Testis (tissue), 3 donors: ENCODE measurements around the gene DMD. TPM values are rescaled to one million over a fixed set of nuclear protein-coding genes. Genes with fewer than 3 reads are reported as not detected.

Source experiments
- DNase-seq: peaks from one replicate; pipeline ENCODE4 v3.0.0-alpha.2; 2019
- H3K27ac ChIP-seq, 2 donors: fragments of 200-600 bp; sonication (generic); one replicate each; pipeline ENCODE4 v1.5.1; 2019
- H3K27me3 ChIP-seq: fragments of 200-600 bp; sonication (generic); one replicate; pipeline ENCODE4 v1.5.1; 2019
- H3K36me3 ChIP-seq: fragments of 200-600 bp; sonication (generic); one replicate; pipeline ENCODE4 v1.5.1; 2017; ENCODE audit warnings: low read depth; ENCODE audit errors: missing control alignments
- H3K4me1 ChIP-seq: fragments of 200-600 bp; sonication (generic); one replicate; pipeline ENCODE4 v1.5.1; 2019
- H3K4me3 ChIP-seq, 2 donors: fragments of 200-600 bp; sonication (generic); one replicate each; pipeline ENCODE4 v1.5.1; 2017 to 2019
- H3K9me3 ChIP-seq: fragments of 200-600 bp; sonication (generic); one replicate; pipeline ENCODE4 v1.5.1; 2017
- POLR2A ChIP-seq: fragments of 450-650 bp; IDR thresholded peaks from one replicate; pipeline ENCODE4 v1.6.1; 2017; ENCODE audit warnings: antibody characterized with exemption, mild to moderate bottlenecking, moderate library complexity
- WGBS, 2 donors: methylation state at CpG; one replicate each; pipeline ENCODE4 v1.1.5; 2018; 5-methylcytosine and 5-hydroxymethylcytosine counted together
- intact Hi-C: fragments of 100-400 bp; cut with DNase I; formaldehyde crosslinking; loops from one replicate; pipeline ENCODE4 v1.15.1; 2023; ENCODE audit warnings: low total_unique reads
- polyA plus RNA-seq: library from polyadenylated mRNA; stranded (reverse); fragments of 350-450 nt; fragmentation: Illumina TruSeq; extraction: RNeasy Lipid Tissue Mini Kit (QIAGEN cat#74804); gene quantifications from one replicate; pipeline ENCODE4 v1.2.3, GENCODE V29; 2014; ENCODE audit warnings: low read depth, low replicate concordance; ENCODE audit not compliant: insufficient read depth
- total RNA-seq, 2 donors: library from RNA; depleted of rRNA; stranded (reverse); fragments of >200 nt; gene quantifications; one replicate each; pipeline ENCODE4 v1.2.3, GENCODE V29; 2016
- TF ChIP-seq, protein P1 (sequence below), 3 experiments: fragments of 450-650 bp in 2 of 3; fragments of 200-600 bp in 1 of 3; sonication (generic) in 1 of 3; IDR thresholded peaks; one replicate each; pipeline ENCODE4 v1.5.1; 2016 to 2019; ENCODE audit warnings: antibody characterized with exemption in 3 of 3, mild to moderate bottlenecking in 2 of 3, moderate library complexity in 1 of 3

Gene DMD
- total and polyA plus RNA-seq, 3 donors from 2014 or later: 11.3 to 34.1 (median 24.2) TPM

DNA sequence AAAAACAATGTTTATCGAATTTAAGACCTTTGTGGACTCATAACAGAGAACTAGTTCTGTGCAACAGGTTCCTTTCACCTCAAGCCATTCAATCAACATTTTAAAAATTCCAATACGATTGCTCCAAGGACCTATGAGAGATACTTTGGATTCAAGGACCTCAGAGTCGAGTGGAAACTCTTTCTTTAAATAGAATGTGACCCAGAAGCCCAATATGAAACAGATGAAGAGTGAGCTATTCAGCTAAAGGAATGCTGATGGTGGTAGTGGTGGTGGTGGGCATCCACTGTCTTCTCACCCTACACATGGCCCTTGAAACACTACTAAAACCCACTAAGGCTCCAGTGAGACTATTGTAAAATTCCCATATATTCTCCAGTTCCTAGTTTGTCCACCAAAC, 257.2 kb downstream of the DMD start:
- 73 to 81% methylated on average over 3 of the region's 3 CpGs for WGBS, 2 donors
- no peak overlapping the region for H3K4me3 ChIP-seq
- no peaks in the 10 kb centered on the region for H3K27me3 ChIP-seq
- no peak overlapping the region for H3K27ac ChIP-seq
- no peaks in the 10 kb centered on the region for H3K4me1 ChIP-seq
- TF ChIP-seq POLR2A: no peak
- TF ChIP-seq, protein P1, sequence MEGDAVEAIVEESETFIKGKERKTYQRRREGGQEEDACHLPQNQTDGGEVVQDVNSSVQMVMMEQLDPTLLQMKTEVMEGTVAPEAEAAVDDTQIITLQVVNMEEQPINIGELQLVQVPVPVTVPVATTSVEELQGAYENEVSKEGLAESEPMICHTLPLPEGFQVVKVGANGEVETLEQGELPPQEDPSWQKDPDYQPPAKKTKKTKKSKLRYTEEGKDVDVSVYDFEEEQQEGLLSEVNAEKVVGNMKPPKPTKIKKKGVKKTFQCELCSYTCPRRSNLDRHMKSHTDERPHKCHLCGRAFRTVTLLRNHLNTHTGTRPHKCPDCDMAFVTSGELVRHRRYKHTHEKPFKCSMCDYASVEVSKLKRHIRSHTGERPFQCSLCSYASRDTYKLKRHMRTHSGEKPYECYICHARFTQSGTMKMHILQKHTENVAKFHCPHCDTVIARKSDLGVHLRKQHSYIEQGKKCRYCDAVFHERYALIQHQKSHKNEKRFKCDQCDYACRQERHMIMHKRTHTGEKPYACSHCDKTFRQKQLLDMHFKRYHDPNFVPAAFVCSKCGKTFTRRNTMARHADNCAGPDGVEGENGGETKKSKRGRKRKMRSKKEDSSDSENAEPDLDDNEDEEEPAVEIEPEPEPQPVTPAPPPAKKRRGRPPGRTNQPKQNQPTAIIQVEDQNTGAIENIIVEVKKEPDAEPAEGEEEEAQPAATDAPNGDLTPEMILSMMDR (IDR thresholded peaks at IDR 0.05): no peak
- no peaks in the 10 kb centered on the region for H3K36me3 ChIP-seq
- DNase-seq: no peak
- intact Hi-C loops: no loop called here
- no peaks in the 10 kb centered on the region for H3K9me3 ChIP-seq

DNA sequence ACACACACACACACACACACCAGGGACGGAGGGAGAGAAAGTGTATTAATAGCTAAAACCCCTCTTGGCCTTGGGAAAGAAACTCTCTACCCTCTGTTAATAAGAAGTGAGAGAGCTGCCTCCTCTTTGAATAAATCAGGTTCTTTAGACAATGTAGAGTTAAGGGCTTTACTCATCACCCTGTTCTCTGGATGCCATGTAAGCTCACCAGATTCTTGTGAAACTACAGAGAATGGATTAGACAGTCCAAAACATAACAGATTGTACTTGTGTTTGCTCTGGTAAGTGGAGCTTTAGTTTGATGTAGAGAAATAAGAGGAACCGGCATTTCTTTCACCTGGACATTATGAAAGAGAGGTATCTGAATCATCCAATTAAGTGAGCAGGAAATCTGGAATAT, 263.2 kb downstream of the DMD start:
- H3K27me3 ChIP-seq: no peaks in the 10 kb centered on the region
- DNase-seq: no peak
- H3K4me3 ChIP-seq: no peak overlapping the region
- intact Hi-C loops: no loop called here
- H3K9me3 ChIP-seq: no peaks in the 10 kb centered on the region
- no peaks in the 10 kb centered on the region for H3K36me3 ChIP-seq
- no peak overlapping the region for H3K27ac ChIP-seq
- no peaks in the 10 kb centered on the region for H3K4me1 ChIP-seq
- no peak for TF ChIP-seq POLR2A
- TF ChIP-seq, protein P1 (IDR thresholded peaks at IDR 0.05): no peak
- WGBS, 2 donors: 47 to 60% methylated on average over 2 of the region's 2 CpGs

DNA sequence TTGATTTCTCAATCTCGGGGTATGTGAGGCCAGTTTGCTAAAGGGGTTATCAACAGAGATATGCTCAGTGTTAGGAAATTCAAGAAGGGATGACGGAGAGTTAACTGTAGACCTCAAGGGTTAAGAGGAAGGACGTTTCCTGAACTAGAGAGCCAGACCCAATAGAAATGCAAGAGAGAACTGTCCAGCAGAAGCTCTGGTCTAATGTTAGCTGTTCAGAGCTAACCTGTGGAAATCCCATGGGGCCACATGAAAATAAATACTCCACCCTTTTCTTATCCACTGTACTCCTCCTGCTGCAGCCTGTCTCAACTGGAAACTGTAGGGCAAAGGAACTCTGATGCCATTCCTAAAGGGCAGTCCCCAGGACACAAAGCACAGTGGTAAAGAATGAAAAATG, 274.3 kb downstream of the DMD start:
- intact Hi-C loops: no loop called here
- Histone ChIP-seq H3K36me3 (no peaks in the 10 kb centered on the region), H3K4me1 (no peaks in the 10 kb centered on the region), H3K9me3 (no peaks in the 10 kb centered on the region), H3K27me3 (no peaks in the 10 kb centered on the region), H3K4me3 (no peak overlapping the region), H3K27ac (no peak overlapping the region)
- TF ChIP-seq POLR2A: no peak
- TF ChIP-seq, protein P1 (IDR thresholded peaks at IDR 0.05): no peak
- DNase-seq: no peak
- WGBS, 2 donors: 68 to 90% methylated on average over 3 of the region's 3 CpGs

DNA sequence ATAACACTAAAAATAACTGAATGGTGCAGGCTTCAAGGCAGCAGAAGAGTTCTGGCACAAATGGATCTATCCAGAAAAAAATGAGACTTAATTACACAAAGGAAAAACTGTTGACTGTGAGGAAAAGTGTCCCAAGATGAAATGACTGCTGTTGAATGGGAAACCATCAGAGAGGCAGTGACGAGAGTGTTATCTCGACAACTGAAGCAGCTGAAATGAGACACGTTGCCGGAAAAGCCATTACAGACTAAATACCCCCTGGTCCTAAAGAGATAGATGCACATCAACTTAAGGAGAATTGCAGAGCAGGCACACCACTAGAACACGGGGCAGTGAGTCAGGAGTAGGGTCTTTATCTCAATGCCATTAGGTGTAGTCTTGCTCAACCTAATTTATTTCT, 277.8 kb downstream of the DMD start:
- no peak overlapping the region for H3K4me3 ChIP-seq
- no peak overlapping the region for H3K27ac ChIP-seq
- no peaks in the 10 kb centered on the region for H3K27me3 ChIP-seq
- TF ChIP-seq, protein P1 (IDR thresholded peaks at IDR 0.05): no peak
- no peak for TF ChIP-seq POLR2A
- no peaks in the 10 kb centered on the region for H3K9me3 ChIP-seq
- no peak for DNase-seq
- H3K4me1 ChIP-seq: no peaks in the 10 kb centered on the region
- no peaks in the 10 kb centered on the region for H3K36me3 ChIP-seq
- 65 to 70% methylated on average over 5 of the region's 5 CpGs for WGBS, 2 donors
- intact Hi-C loops: no loop called here

DNA sequence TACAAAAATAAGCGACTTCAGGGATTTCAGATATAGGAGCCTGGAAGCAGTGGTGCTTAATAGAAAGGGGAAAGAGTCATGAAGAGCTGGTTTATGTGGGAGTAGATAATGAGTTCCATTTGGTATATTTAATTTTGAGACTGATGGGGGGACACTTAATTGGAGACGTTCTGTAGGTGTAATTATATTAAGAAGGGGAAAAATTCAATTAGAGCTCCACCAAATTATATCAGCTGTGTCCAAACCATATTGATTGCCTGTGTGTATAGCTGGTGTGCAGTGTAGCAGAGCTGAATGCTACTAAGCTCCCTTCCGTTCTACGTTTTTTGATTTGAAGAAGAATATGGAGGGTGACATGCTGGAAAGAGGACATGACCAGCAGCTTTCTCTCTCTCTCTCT, 282.3 kb downstream of the DMD start:
- Histone ChIP-seq H3K4me1 (no peaks in the 10 kb centered on the region), H3K36me3 (no peaks in the 10 kb centered on the region), H3K27me3 (no peaks in the 10 kb centered on the region), H3K27ac (no peak overlapping the region), H3K4me3 (no peak overlapping the region), H3K9me3 (no peaks in the 10 kb centered on the region)
- TF ChIP-seq, protein P1 (IDR thresholded peaks at IDR 0.05): no peak
- no peak for TF ChIP-seq POLR2A
- WGBS, 2 donors: 75 to 87% methylated on average over 4 of the region's 4 CpGs
- no peak for DNase-seq
- intact Hi-C loops: no loop called here
